Esophagus (tissue), 2 donors: ENCODE results near the gene FRAS1. TPM values are rescaled to one million over a fixed set of nuclear protein-coding genes. Genes with fewer than 3 reads are reported as not detected.

Experiments used
- H3K27ac ChIP-seq, 2 donors: one replicate each; pipeline ENCODE4 v1.5.1; 2013; ENCODE audit warnings: low read depth in 2 of 2, mild to moderate bottlenecking in 2 of 2, inconsistent platforms in 1 of 2, low read length in 1 of 2, moderate library complexity in 1 of 2
- H3K27me3 ChIP-seq, 2 donors: one replicate each; pipeline ENCODE4 v1.6.1; 2013; ENCODE audit warnings: low read length in 2 of 2, control low read depth in 1 of 2, mild to moderate bottlenecking in 1 of 2; ENCODE audit not compliant: insufficient read depth in 2 of 2, control insufficient read depth in 1 of 2
- H3K36me3 ChIP-seq, 2 donors: one replicate each; pipeline ENCODE4 v1.6.1; 2013; ENCODE audit warnings: low read length in 1 of 2; ENCODE audit not compliant: control insufficient read depth in 2 of 2, insufficient read depth in 2 of 2
- H3K4me1 ChIP-seq, 2 donors: one replicate each; pipeline ENCODE4 v1.6.1; 2013; ENCODE audit warnings: low read length in 1 of 2; ENCODE audit not compliant: control insufficient read depth in 2 of 2, insufficient read depth in 2 of 2
- H3K4me3 ChIP-seq, 2 donors: one replicate each; pipeline ENCODE4 v1.5.1; 2013; ENCODE audit warnings: low read length in 2 of 2, mild to moderate bottlenecking in 2 of 2, low read depth in 1 of 2, moderate library complexity in 1 of 2
- H3K9me3 ChIP-seq, 2 donors: one replicate each; pipeline ENCODE4 v1.6.1; 2013; ENCODE audit warnings: mild to moderate bottlenecking in 2 of 2, low read depth in 1 of 2, low read length in 1 of 2, moderate library complexity in 1 of 2; ENCODE audit not compliant: control insufficient read depth in 2 of 2, insufficient read depth in 1 of 2
- WGBS, 2 donors: extraction: QIAGEN DNeasy Blood & Tissue Kit; methylation state at CpG; one replicate each; pipeline ENCODE4 v1.1.7; 2013; 5-methylcytosine and 5-hydroxymethylcytosine counted together
- polyA plus RNA-seq, 2 donors: library from polyadenylated mRNA; stranded (reverse); fragments of 200-250 nt; gene quantifications; one replicate each; pipeline ENCODE4 v1.2.3, GENCODE V29; 2013
- donor health status: healthy with polysubstance abuse.
- donor health status: Bipolar disorder and iron deficiency.

FRAS1 gene
- polyA plus RNA-seq, 2 donors: 0.60 to 1.6 TPM

GRCh38 chr4:78336093-78336943 is 279.2 kb downstream of the FRAS1 start:
- Histone ChIP-seq H3K4me3 (no peak overlapping the region), H3K4me1 (no peaks in the 10 kb centered on the region), H3K27me3 (no peaks in the 10 kb centered on the region), H3K9me3 (no peaks in the 10 kb centered on the region), H3K27ac (no peak overlapping the region), H3K36me3 (no peaks in the 10 kb centered on the region)
- 52 to 56% methylated on average over 4 of the region's 4 CpGs for WGBS, 2 donors

- no peaks in the 10 kb centered on the region for H3K4me1 ChIP-seq
- no peak overlapping the region for H3K27ac ChIP-seq
- no peak overlapping the region for H3K4me3 ChIP-seq
- H3K27me3 ChIP-seq: no peaks in the 10 kb centered on the region
- no peaks in the 10 kb centered on the region for H3K9me3 ChIP-seq
- 81 to 82% methylated on average over 9 of the region's 9 CpGs for WGBS, 2 donors
- no peaks in the 10 kb centered on the region for H3K36me3 ChIP-seq
These were observed 280.3 kb downstream of the FRAS1 start for GRCh38 chr4:78337244-78338020.

- H3K27me3 ChIP-seq: no peaks in the 10 kb centered on the region
- no peaks in the 10 kb centered on the region for H3K36me3 ChIP-seq
- H3K4me3 ChIP-seq: no peak overlapping the region
- H3K9me3 ChIP-seq: no peaks in the 10 kb centered on the region
- 73 to 83% methylated on average over 5 of the region's 5 CpGs for WGBS, 2 donors
- no peak overlapping the region for H3K27ac ChIP-seq
- H3K4me1 ChIP-seq: no peaks in the 10 kb centered on the region
These were observed 285.0 kb downstream of the FRAS1 start for GRCh38 chr4:78342125-78342524.

GRCh38 chr4:78343682-78344081 is 286.6 kb downstream of the FRAS1 start:
- Histone ChIP-seq H3K4me1 (no peaks in the 10 kb centered on the region), H3K27me3 (no peaks in the 10 kb centered on the region), H3K4me3 (no peak overlapping the region), H3K9me3 (no peaks in the 10 kb centered on the region), H3K27ac (no peak overlapping the region), H3K36me3 (no peaks in the 10 kb centered on the region)
- WGBS, 2 donors: 63 to 68% methylated on average over 3 of the region's 3 CpGs

- Histone ChIP-seq H3K4me3 (no peak overlapping the region), H3K27me3 (no peaks in the 10 kb centered on the region), H3K4me1 (no peaks in the 10 kb centered on the region), H3K36me3 (no peaks in the 10 kb centered on the region), H3K27ac (no peak overlapping the region), H3K9me3 (no peaks in the 10 kb centered on the region)
- 76 to 87% methylated on average over 2 of the region's 2 CpGs for WGBS, 2 donors
These were observed 288.1 kb downstream of the FRAS1 start for GRCh38 chr4:78345237-78345636.

GRCh38 chr4:78346222-78346621 is 289.1 kb downstream of the FRAS1 start:
- H3K4me3 ChIP-seq: no peak overlapping the region
- no peaks in the 10 kb centered on the region for H3K4me1 ChIP-seq
- H3K36me3 ChIP-seq: no peaks in the 10 kb centered on the region
- H3K27me3 ChIP-seq: no peaks in the 10 kb centered on the region
- H3K27ac ChIP-seq: no peak overlapping the region
- WGBS, 2 donors: 78 to 87% methylated on average over 5 of the region's 5 CpGs
- no peaks in the 10 kb centered on the region for H3K9me3 ChIP-seq

GRCh38 chr4:78347527-78347926 is 290.4 kb downstream of the FRAS1 start:
- Histone ChIP-seq H3K27ac (no peak overlapping the region), H3K9me3 (no peaks in the 10 kb centered on the region), H3K36me3 (no peaks in the 10 kb centered on the region), H3K27me3 (no peaks in the 10 kb centered on the region), H3K4me3 (no peak overlapping the region), H3K4me1 (no peaks in the 10 kb centered on the region)
- 91 to 92% methylated on average over 3 of the region's 3 CpGs for WGBS, 2 donors

GRCh38 chr4:78353921-78354320 is 296.8 kb downstream of the FRAS1 start:
- H3K27me3 ChIP-seq: no peaks in the 10 kb centered on the region
- no peaks in the 10 kb centered on the region for H3K4me1 ChIP-seq
- no peaks in the 10 kb centered on the region for H3K36me3 ChIP-seq
- WGBS, 2 donors: 82 to 88% methylated on average over 5 of the region's 6 CpGs
- H3K4me3 ChIP-seq: no peak overlapping the region
- no peaks in the 10 kb centered on the region for H3K9me3 ChIP-seq
- no peak overlapping the region for H3K27ac ChIP-seq

GRCh38 chr4:78354782-78355181 is 297.7 kb downstream of the FRAS1 start:
- Histone ChIP-seq H3K36me3 (no peaks in the 10 kb centered on the region), H3K4me3 (no peak overlapping the region), H3K9me3 (no peaks in the 10 kb centered on the region), H3K4me1 (no peaks in the 10 kb centered on the region), H3K27me3 (no peaks in the 10 kb centered on the region), H3K27ac (no peak overlapping the region)
- whole genome bisulfite sequencing, 2 donors: 62 to 77% methylated on average over 4 of the region's 4 CpGs
